Fibroblast of lung (primary cell): ENCODE measurements around the gene OPALIN. TPM values are rescaled to one million over a fixed set of nuclear protein-coding genes. Genes with fewer than 3 reads are reported as not detected.

Source experiments
- DNase-seq, 2 donors: peaks; one replicate each; pipeline versions ENCODE4 v3.0.0 to v3.0.0-alpha.2; 2010; ENCODE audit warnings: low read depth in 2 of 2
- H2AFZ ChIP-seq: 2 replicates; pipeline ENCODE4 v1.5.1; 2012; ENCODE audit warnings: low read length, control low read depth, inconsistent platforms
- H3K27ac ChIP-seq: 2 replicates; pipeline ENCODE4 v1.5.1; 2011; ENCODE audit warnings: low read length, control low read depth; ENCODE audit not compliant: insufficient read depth
- H3K27me3 ChIP-seq: 2 replicates; pipeline ENCODE4 v1.5.1; 2011; ENCODE audit warnings: mild to moderate bottlenecking, low read length; ENCODE audit not compliant: control insufficient read depth, insufficient read depth
- H3K36me3 ChIP-seq: 2 replicates; pipeline ENCODE4 v1.5.1; 2011; ENCODE audit warnings: low read length; ENCODE audit not compliant: control insufficient read depth, insufficient read depth
- H3K4me1 ChIP-seq: 2 replicates; pipeline ENCODE4 v1.5.1; 2011; ENCODE audit warnings: low read length; ENCODE audit not compliant: control insufficient read depth, insufficient read depth; ENCODE audit errors: extremely low read depth
- H3K4me2 ChIP-seq: 2 replicates; pipeline ENCODE4 v1.5.1; 2011; ENCODE audit warnings: low read length, control low read depth; ENCODE audit not compliant: insufficient read depth; ENCODE audit errors: extremely low read depth
- H3K4me3 ChIP-seq, 4 experiments: fragments of 200-600 bp in 1 of 4; sonication (generic) in 1 of 4; replicated peaks in 1 of 4; 2 replicates each; pipeline ENCODE4 v1.5.1; 2011 to 2016; ENCODE audit warnings: low read length in 4 of 4, low read depth in 3 of 4, mild to moderate bottlenecking in 3 of 4, control low read depth in 2 of 4, inconsistent platforms in 1 of 4, mixed read lengths in 1 of 4; ENCODE audit not compliant: insufficient read depth in 1 of 4; ENCODE audit errors: control extremely low read depth in 1 of 4
- H3K79me2 ChIP-seq: 2 replicates; pipeline ENCODE4 v1.5.1; 2012; ENCODE audit warnings: mild to moderate bottlenecking, low read length, inconsistent platforms; ENCODE audit not compliant: control insufficient read depth, insufficient read depth
- H3K9ac ChIP-seq: 2 replicates; pipeline ENCODE4 v1.5.1; 2011; ENCODE audit warnings: mild to moderate bottlenecking, low read length, control low read depth; ENCODE audit not compliant: insufficient read depth
- H3K9me3 ChIP-seq: 2 replicates; pipeline ENCODE4 v1.5.1; 2012; ENCODE audit warnings: low read depth, low read length; ENCODE audit not compliant: control insufficient read depth, insufficient read depth
- H4K20me1 ChIP-seq: 2 replicates; pipeline ENCODE4 v1.5.1; 2011; ENCODE audit warnings: low read length; ENCODE audit not compliant: control insufficient read depth, insufficient read depth; ENCODE audit errors: extremely low read depth
- EZH2 ChIP-seq: IDR thresholded peaks from 2 replicates; pipeline ENCODE4 v1.5.1; 2012; ENCODE audit warnings: low read length, control low read depth, mild to moderate bottlenecking; ENCODE audit errors: missing control alignments
- polyA plus RNA-seq, 2 donors: library from polyadenylated mRNA; depleted of rRNA in 1 of 2; stranded (reverse) in 1 of 2; unstranded in 1 of 2; fragments of >200 nt; gene quantifications; 2 replicates each; pipeline ENCODE4 v1.2.1, GENCODE V29; 2011 to 2012; ENCODE audit warnings: missing spikeins in 1 of 2
- total RNA-seq: library from RNA; depleted of rRNA; stranded (reverse); fragments of >200 nt; gene quantifications from 2 replicates; pipeline ENCODE4 v1.2.1, GENCODE V29; 2014
- TF ChIP-seq, protein P1 (sequence below), 2 donors: IDR thresholded peaks in 1 of 2; conservative IDR thresholded peaks in 1 of 2; 1 replicate in 1 of 2; 2 replicates in 1 of 2; pipeline ENCODE4 v1.5.1; 2011 to 2012; ENCODE audit warnings: low read length in 2 of 2, control low read depth in 1 of 2, inconsistent platforms in 1 of 2, low read depth in 1 of 2, mild to moderate bottlenecking in 1 of 2

OPALIN gene
- total and polyA plus RNA-seq, 2 donors (not counting 1 experiment from before 2014, with no cell fraction given) = not detected

DNA sequence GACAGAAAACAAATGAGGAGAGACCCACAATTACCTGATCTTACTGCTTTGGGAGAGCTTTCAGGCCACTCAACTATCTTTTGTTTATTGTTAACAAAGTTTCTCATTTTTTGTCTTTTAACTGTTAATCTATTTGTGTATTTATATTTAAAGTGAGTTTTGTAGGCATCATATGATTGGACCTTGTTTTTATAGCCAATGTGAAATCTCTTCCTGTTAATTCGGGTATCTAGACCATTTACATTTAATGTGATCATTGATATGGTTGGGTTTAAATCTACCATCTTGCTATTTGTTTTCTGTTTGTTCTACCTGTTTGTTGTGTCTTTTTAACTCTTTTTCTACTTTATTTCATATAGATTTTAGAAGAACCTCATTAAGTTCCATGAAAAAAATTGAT, 12.5 kb downstream of the OPALIN start:
- TF ChIP-seq, protein P1, sequence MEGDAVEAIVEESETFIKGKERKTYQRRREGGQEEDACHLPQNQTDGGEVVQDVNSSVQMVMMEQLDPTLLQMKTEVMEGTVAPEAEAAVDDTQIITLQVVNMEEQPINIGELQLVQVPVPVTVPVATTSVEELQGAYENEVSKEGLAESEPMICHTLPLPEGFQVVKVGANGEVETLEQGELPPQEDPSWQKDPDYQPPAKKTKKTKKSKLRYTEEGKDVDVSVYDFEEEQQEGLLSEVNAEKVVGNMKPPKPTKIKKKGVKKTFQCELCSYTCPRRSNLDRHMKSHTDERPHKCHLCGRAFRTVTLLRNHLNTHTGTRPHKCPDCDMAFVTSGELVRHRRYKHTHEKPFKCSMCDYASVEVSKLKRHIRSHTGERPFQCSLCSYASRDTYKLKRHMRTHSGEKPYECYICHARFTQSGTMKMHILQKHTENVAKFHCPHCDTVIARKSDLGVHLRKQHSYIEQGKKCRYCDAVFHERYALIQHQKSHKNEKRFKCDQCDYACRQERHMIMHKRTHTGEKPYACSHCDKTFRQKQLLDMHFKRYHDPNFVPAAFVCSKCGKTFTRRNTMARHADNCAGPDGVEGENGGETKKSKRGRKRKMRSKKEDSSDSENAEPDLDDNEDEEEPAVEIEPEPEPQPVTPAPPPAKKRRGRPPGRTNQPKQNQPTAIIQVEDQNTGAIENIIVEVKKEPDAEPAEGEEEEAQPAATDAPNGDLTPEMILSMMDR (conservative IDR thresholded peaks at IDR 0.05 in 1 of 2, IDR thresholded peaks at IDR 0.05 in 1 of 2; ENCODE audit: low read depth in 1 of 2, low read length in 2 of 2) = no peak
- no peak for TF ChIP-seq EZH2
- DNase-seq = no peak
- H3K27me3 ChIP-seq = no peaks in the 10 kb centered on the region
- H3K4me3 ChIP-seq = no peak overlapping the region
- no peaks in the 10 kb centered on the region for H3K4me1 ChIP-seq
- no peak overlapping the region for H3K4me2 ChIP-seq
- H3K9ac ChIP-seq = no peak overlapping the region
- no peaks in the 10 kb centered on the region for H3K36me3 ChIP-seq
- H3K79me2 ChIP-seq = no peaks in the 10 kb centered on the region
- no peak overlapping the region for H2AFZ ChIP-seq
- no peak overlapping the region for H3K27ac ChIP-seq
- no peaks in the 10 kb centered on the region for H3K9me3 ChIP-seq
- no peaks in the 10 kb centered on the region for H4K20me1 ChIP-seq

DNA sequence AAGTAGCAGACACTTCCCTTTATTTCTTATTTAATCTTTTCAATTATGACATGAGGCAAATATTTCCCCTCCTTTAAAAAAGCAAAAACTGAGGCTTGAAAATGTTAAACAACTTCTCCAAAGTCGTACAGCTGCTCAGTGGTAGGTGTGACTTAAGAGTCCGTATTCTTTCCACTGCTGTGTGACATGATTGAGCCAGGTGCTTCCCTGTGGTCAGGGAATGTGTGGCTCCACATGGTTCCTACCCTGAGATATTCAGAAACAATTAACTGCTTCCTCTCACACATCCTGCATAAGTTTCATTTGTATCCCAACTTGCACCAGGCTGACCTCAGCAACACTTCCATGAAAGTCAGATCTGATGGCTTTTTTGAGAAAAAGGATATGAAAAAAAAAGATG, 13.6 kb downstream of the OPALIN start:
- H3K79me2 ChIP-seq = no peaks in the 10 kb centered on the region
- H3K9me3 ChIP-seq = no peaks in the 10 kb centered on the region
- H2AFZ ChIP-seq = no peak overlapping the region
- H3K4me1 ChIP-seq = no peaks in the 10 kb centered on the region
- no peaks in the 10 kb centered on the region for H3K36me3 ChIP-seq
- H3K4me2 ChIP-seq = no peak overlapping the region
- TF ChIP-seq, protein P1 (conservative IDR thresholded peaks at IDR 0.05 in 1 of 2, IDR thresholded peaks at IDR 0.05 in 1 of 2; ENCODE audit: low read depth in 1 of 2, low read length in 2 of 2) = no peak
- TF ChIP-seq EZH2 = no peak
- H3K27me3 ChIP-seq = no peaks in the 10 kb centered on the region
- no peaks in the 10 kb centered on the region for H4K20me1 ChIP-seq
- no peak overlapping the region for H3K27ac ChIP-seq
- no peak for DNase-seq
- no peak overlapping the region for H3K4me3 ChIP-seq
- no peak overlapping the region for H3K9ac ChIP-seq

DNA sequence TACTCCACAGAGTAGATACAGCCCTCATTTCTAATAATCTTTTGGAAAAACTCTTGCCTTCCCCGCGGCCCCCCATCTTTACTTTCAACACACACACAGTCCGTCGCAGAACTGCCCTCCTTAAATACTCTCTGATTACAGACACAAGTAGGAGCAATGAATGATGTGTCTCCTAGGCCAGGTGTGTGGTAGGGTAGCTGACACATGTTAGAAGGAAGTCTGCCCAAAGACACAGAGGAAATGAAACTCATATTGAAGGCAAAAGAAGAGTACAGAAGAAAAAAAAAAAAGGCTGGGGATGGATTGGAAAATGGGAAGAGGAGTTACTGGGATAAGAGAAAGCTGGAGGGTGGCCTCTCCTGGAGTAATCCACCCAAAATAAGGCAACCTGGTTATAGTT, 14.6 kb downstream of the OPALIN start:
- H3K27ac ChIP-seq = no peak overlapping the region
- H3K4me2 ChIP-seq = no peak overlapping the region
- no peaks in the 10 kb centered on the region for H3K9me3 ChIP-seq

More for the DNA sequence above, 14.6 kb downstream of the OPALIN start:
- Histone ChIP-seq H3K27me3 (no peaks in the 10 kb centered on the region), H3K4me3 (no peak overlapping the region), H3K4me1 (no peaks in the 10 kb centered on the region), H3K79me2 (no peaks in the 10 kb centered on the region), H3K9ac (no peak overlapping the region), H4K20me1 (no peaks in the 10 kb centered on the region), H3K36me3 (no peaks in the 10 kb centered on the region), H2AFZ (no peak overlapping the region)
- TF ChIP-seq, protein P1 (conservative IDR thresholded peaks at IDR 0.05 in 1 of 2, IDR thresholded peaks at IDR 0.05 in 1 of 2; ENCODE audit: low read depth in 1 of 2, low read length in 2 of 2) = no peak
- TF ChIP-seq EZH2 = no peak
- DNase-seq = no peak
